Panc1 (cell line): Measurements from ENCODE around the gene CHD6. TPM values are rescaled to one million over a fixed set of nuclear protein-coding genes. Genes with fewer than 3 reads are reported as not detected.
A peak's percentile ranks its signal among the peaks of the same experiment; 100 is the strongest.

Experiments used
- ATAC-seq: fragments of 200-7000 bp; cut with Tn5 transposase; 2 replicates; pipeline ENCODE4 v1.9.1; 2020; ENCODE audit warnings: mild to moderate bottlenecking, moderate library complexity
- BruUV-seq: library from RNA; stranded (reverse); fragments of 400-500 nt; replicated peaks from 2 replicates; lab custom pipeline; 2021; lab: Mats Ljungman, UMichigan
- CTCF ChIA-PET: fragments of 300-600 bp; sonication (Branson Sonifier 250); formaldehyde crosslinking; loops from one replicate; lab custom pipeline; 2022; ENCODE audit warnings: antibody characterized with exemption; lab: Charles Lee
- POLR2A ChIA-PET: fragments of 300-600 bp; sonication (Branson Sonifier 250); formaldehyde crosslinking; loops from one replicate; lab custom pipeline; 2022; ENCODE audit warnings: antibody characterized with exemption; lab: Charles Lee
- DNase-seq: peaks from one replicate; pipeline ENCODE4 v3.0.0-alpha.2; 2010; ENCODE audit warnings: low read depth, low spot score
- H3K27ac ChIP-seq: 2 replicates; pipeline ENCODE4 v1.5.1; 2011; ENCODE audit warnings: mild to moderate bottlenecking, low read length, inconsistent platforms
- H3K27me3 ChIP-seq: fragments of 200-500 bp; sonication (Bioruptor generic); 2 replicates; pipeline ENCODE4 v1.6.0; 2014; ENCODE audit warnings: low read length, inconsistent platforms; ENCODE audit not compliant: control insufficient read depth, insufficient read depth
- H3K36me3 ChIP-seq: fragments of 200-500 bp; sonication (Bioruptor generic); 2 replicates; pipeline ENCODE4 v1.5.1; 2014; ENCODE audit warnings: inconsistent platforms, mild to moderate bottlenecking, low read length, moderate library complexity; ENCODE audit not compliant: control insufficient read depth, insufficient read depth
- H3K4me1 ChIP-seq: 2 replicates; pipeline ENCODE4 v1.5.1; 2011; ENCODE audit warnings: inconsistent platforms, mild to moderate bottlenecking, low read length, moderate library complexity; ENCODE audit not compliant: control insufficient read depth, insufficient read depth
- H3K4me3 ChIP-seq, 2 experiments: 2 replicates each; pipeline ENCODE4 v1.5.1; 2011 to 2012; ENCODE audit warnings: low read depth in 2 of 2, low read length in 2 of 2, mild to moderate bottlenecking in 2 of 2, inconsistent platforms in 1 of 2, moderate library complexity in 1 of 2
- H3K9me3 ChIP-seq: fragments of 200-500 bp; sonication (Bioruptor generic); 2 replicates; pipeline ENCODE4 v1.5.1; 2014; ENCODE audit warnings: low read depth, mild to moderate bottlenecking, inconsistent platforms, low read length, moderate library complexity; ENCODE audit not compliant: control insufficient read depth, insufficient read depth
- POLR2AphosphoS5 ChIP-seq: IDR thresholded peaks from 2 replicates; pipeline ENCODE4 v1.6.1; 2012; ENCODE audit warnings: mild to moderate bottlenecking, low read depth, low read length, moderate library complexity
- SIN3A ChIP-seq: IDR thresholded peaks from 2 replicates; pipeline ENCODE4 v1.6.1; 2012; ENCODE audit warnings: low read depth, mild to moderate bottlenecking, low read length, moderate library complexity, borderline replicate concordance; ENCODE audit not compliant: insufficient read depth
- TCF7L2 ChIP-seq: IDR thresholded peaks from 2 replicates; pipeline ENCODE4 v1.6.1; 2011; ENCODE audit warnings: mild to moderate bottlenecking, low read depth, low read length, inconsistent platforms
- in situ Hi-C: cut with HindIII; loops from 2 replicates; pipeline ENCODE4 v1.10.0; 2016; ENCODE audit warnings: low sequenced_read_pairs, low pct_unique_long_range_greater_than_20kb
- intact Hi-C: fragments of 100-400 bp; cut with micrococcal nuclease; formaldehyde crosslinking; loops from one replicate; pipeline ENCODE4 v1.10.0; 2022; ENCODE audit not compliant: unreplicated experiment
- total RNA-seq: library from RNA; stranded (reverse); gene quantifications from one replicate; pipeline ENCODE4 v1.2.1, GENCODE V29; 2021; ENCODE audit not compliant: unreplicated experiment
- TF ChIP-seq, protein P1 (sequence below): fragments of 450-650 bp; IDR thresholded peaks from 2 replicates; pipeline ENCODE4 v1.5.1; 2017; ENCODE audit warnings: mild to moderate bottlenecking
- TF ChIP-seq, protein P2 (sequence below), 2 experiments: IDR thresholded peaks; 2 replicates each; pipeline ENCODE4 v1.6.1; 2011 to 2012; ENCODE audit warnings: low read depth in 2 of 2, control low read depth in 1 of 2, low read length in 1 of 2, mild to moderate bottlenecking in 1 of 2, moderate library complexity in 1 of 2; ENCODE audit not compliant: insufficient read depth in 1 of 2

The CHD6 gene
- total RNA-seq, 1 experiment from 2014 or later, result 21.3 TPM

DNA sequence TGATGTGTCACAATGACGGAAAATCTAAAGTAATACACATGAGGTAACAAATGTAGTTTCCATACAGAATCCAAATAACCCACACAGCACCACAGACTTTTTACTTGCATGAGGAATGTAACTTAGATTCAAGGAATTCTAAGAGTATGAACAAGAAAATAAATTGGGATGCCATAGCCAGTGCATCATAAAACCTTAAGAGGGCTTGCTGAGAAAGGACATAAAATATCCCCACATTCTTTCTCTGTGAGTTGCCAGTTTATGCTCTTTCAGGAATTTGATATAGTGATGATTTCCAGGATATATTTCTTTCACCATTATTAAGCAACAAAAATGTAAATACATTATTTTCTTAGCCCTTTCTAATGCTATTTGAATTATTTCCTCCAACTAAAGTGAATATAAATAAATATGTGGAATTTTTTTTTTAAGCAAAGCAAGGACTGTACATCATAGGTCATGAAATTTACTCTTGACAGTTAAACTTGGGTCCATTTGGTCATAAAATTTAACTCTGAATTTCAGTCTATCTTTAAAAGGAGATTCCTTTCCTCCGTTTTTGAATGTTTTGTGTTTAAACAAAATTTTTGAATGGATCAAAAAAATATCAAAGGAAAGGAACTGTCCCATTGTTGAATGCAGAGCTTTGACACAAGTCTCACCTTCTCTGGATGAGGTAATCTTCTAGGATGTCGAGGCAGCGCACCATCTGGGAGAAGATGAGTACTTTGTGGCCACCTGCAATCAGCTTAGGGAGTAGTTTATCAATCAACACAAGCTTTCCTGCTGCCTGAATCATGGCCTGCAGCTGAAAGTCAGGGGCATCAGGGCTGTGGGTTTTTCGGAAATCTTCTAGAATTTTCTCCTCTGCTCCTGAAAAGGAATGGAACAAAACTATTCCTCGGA lies 135.3 kb downstream of the CHD6 start:
- peaks cover 7% of the 10 kb centered on the region for H3K4me1 ChIP-seq
- peak; percentile 68; the same call in 1 of the 2 replicates for ATAC-seq
- no peaks in the 10 kb centered on the region for H3K27me3 ChIP-seq
- no TSS peak for BruUV-seq
- no peaks in the 10 kb centered on the region for H3K9me3 ChIP-seq
- POLR2A ChIA-PET, result no interaction called here
- TF ChIP-seq, protein P1, sequence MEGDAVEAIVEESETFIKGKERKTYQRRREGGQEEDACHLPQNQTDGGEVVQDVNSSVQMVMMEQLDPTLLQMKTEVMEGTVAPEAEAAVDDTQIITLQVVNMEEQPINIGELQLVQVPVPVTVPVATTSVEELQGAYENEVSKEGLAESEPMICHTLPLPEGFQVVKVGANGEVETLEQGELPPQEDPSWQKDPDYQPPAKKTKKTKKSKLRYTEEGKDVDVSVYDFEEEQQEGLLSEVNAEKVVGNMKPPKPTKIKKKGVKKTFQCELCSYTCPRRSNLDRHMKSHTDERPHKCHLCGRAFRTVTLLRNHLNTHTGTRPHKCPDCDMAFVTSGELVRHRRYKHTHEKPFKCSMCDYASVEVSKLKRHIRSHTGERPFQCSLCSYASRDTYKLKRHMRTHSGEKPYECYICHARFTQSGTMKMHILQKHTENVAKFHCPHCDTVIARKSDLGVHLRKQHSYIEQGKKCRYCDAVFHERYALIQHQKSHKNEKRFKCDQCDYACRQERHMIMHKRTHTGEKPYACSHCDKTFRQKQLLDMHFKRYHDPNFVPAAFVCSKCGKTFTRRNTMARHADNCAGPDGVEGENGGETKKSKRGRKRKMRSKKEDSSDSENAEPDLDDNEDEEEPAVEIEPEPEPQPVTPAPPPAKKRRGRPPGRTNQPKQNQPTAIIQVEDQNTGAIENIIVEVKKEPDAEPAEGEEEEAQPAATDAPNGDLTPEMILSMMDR, result no peak
- TF ChIP-seq TCF7L2 (no peak), SIN3A (no peak), POLR2AphosphoS5 (no peak)
- TF ChIP-seq, protein P2, sequence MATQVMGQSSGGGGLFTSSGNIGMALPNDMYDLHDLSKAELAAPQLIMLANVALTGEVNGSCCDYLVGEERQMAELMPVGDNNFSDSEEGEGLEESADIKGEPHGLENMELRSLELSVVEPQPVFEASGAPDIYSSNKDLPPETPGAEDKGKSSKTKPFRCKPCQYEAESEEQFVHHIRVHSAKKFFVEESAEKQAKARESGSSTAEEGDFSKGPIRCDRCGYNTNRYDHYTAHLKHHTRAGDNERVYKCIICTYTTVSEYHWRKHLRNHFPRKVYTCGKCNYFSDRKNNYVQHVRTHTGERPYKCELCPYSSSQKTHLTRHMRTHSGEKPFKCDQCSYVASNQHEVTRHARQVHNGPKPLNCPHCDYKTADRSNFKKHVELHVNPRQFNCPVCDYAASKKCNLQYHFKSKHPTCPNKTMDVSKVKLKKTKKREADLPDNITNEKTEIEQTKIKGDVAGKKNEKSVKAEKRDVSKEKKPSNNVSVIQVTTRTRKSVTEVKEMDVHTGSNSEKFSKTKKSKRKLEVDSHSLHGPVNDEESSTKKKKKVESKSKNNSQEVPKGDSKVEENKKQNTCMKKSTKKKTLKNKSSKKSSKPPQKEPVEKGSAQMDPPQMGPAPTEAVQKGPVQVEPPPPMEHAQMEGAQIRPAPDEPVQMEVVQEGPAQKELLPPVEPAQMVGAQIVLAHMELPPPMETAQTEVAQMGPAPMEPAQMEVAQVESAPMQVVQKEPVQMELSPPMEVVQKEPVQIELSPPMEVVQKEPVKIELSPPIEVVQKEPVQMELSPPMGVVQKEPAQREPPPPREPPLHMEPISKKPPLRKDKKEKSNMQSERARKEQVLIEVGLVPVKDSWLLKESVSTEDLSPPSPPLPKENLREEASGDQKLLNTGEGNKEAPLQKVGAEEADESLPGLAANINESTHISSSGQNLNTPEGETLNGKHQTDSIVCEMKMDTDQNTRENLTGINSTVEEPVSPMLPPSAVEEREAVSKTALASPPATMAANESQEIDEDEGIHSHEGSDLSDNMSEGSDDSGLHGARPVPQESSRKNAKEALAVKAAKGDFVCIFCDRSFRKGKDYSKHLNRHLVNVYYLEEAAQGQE (IDR thresholded peaks at IDR 0.05; ENCODE audit: insufficient read depth in 1 of 2, low read depth in 2 of 2, low read length in 1 of 2), result no peak
- H3K27ac ChIP-seq, result no peak overlapping the region; the same call in 1 of the 2 replicates
- no peaks in the 10 kb centered on the region for H3K36me3 ChIP-seq
- no peak for DNase-seq
- CTCF ChIA-PET, result no interaction called here
- no peak overlapping the region for H3K4me3 ChIP-seq
- in situ Hi-C loops, result no loop called here
- intact Hi-C loops, result no loop called here

DNA sequence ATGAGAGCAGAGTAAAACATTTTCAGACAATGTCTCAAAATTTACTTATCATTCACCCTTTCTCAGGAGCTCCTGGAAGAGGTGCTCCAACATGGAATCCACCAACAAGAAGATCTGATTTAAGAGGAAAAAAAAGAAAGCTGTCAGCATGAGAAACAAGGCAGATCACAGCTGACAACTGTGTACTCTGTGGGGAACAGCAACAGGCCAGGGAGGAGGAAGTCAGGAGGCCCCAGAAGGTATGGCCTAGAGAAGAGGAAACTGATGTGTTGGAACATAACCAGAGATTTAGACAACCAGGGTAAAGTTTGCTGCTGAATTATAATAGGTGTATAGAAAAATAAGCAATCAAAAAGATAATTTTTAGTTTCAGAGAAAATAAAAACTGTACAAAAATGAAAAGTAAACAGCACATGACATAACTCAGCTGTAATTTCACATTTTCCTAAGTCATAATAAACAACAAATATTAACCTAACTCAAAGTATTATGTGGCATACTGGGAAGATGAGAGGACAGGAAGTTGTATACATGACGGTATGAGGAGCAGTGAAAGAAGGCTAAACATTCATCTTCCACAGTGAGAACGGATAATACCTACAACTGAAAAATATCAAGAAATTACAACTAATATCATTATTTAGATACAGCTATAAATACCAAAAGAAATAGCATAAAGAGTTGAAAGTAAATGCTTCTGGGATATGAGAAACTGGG lies 138.0 kb downstream of the CHD6 start:
- Histone ChIP-seq H3K4me3 (no peak overlapping the region), H3K36me3 (no peaks in the 10 kb centered on the region), H3K9me3 (no peaks in the 10 kb centered on the region), H3K27me3 (no peaks in the 10 kb centered on the region), H3K27ac (no peak overlapping the region), H3K4me1 (peaks cover 11% of the 10 kb centered on the region)
- POLR2A ChIA-PET, result no interaction called here
- TF ChIP-seq POLR2AphosphoS5 (no peak), TCF7L2 (no peak)
- TF ChIP-seq, protein P2 (IDR thresholded peaks at IDR 0.05; ENCODE audit: insufficient read depth in 1 of 2, low read depth in 2 of 2, low read length in 1 of 2), result no peak
- ATAC-seq (no peak), DNase-seq (no peak)
- BruUV-seq, result no TSS peak
- CTCF ChIA-PET, result no interaction called here
- intact Hi-C loops (no loop called here), in situ Hi-C loops (no loop called here)
